GM13977 (cell line): Measurements from ENCODE around the gene APEX1.

Experiments used
- DNase-seq: peaks from one replicate; pipeline ENCODE4 v3.0.0; 2012; ENCODE audit warnings: low spot score
- in situ Hi-C: fragments of 300-500 bp; cut with MboI; formaldehyde crosslinking; loops from one replicate; pipeline ENCODE4 v1.12.0; 2022; ENCODE audit warnings: low sequenced_read_pairs, low pct_unique_long_range_greater_than_20kb, mixed read lengths, inconsistent platforms; ENCODE audit not compliant: unreplicated experiment
- TF ChIP-seq, protein P1 (sequence below): IDR thresholded peaks from 2 replicates; pipeline ENCODE4 v1.5.1; 2012; ENCODE audit warnings: mild to moderate bottlenecking, control low read depth; ENCODE audit not compliant: insufficient read depth; ENCODE audit errors: extremely low read depth, missing control alignments

The APEX1 gene

DNA sequence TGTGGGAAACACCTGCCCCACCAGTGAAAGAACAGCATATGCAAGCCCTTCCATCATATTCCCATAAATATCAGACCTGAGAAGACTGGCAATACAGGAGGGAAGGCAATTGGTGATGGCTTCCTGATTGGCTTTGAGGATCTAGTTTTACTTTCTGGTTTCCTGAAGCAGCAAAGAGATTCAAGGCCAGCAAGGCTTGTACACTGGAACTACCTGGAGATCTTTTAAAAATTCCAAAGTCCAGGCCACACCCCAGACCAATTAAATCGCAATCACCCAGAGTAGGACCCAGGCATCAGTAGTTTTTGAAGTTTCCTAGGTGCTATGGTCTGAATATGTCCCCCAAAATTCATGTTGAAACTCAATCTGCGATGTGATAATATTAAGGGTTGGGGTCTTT is 38.8 kb upstream of the APEX1 start:
- in situ Hi-C loops = no loop called here
- TF ChIP-seq, protein P1, sequence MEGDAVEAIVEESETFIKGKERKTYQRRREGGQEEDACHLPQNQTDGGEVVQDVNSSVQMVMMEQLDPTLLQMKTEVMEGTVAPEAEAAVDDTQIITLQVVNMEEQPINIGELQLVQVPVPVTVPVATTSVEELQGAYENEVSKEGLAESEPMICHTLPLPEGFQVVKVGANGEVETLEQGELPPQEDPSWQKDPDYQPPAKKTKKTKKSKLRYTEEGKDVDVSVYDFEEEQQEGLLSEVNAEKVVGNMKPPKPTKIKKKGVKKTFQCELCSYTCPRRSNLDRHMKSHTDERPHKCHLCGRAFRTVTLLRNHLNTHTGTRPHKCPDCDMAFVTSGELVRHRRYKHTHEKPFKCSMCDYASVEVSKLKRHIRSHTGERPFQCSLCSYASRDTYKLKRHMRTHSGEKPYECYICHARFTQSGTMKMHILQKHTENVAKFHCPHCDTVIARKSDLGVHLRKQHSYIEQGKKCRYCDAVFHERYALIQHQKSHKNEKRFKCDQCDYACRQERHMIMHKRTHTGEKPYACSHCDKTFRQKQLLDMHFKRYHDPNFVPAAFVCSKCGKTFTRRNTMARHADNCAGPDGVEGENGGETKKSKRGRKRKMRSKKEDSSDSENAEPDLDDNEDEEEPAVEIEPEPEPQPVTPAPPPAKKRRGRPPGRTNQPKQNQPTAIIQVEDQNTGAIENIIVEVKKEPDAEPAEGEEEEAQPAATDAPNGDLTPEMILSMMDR = no peak
- DNase-seq = no peak

DNA sequence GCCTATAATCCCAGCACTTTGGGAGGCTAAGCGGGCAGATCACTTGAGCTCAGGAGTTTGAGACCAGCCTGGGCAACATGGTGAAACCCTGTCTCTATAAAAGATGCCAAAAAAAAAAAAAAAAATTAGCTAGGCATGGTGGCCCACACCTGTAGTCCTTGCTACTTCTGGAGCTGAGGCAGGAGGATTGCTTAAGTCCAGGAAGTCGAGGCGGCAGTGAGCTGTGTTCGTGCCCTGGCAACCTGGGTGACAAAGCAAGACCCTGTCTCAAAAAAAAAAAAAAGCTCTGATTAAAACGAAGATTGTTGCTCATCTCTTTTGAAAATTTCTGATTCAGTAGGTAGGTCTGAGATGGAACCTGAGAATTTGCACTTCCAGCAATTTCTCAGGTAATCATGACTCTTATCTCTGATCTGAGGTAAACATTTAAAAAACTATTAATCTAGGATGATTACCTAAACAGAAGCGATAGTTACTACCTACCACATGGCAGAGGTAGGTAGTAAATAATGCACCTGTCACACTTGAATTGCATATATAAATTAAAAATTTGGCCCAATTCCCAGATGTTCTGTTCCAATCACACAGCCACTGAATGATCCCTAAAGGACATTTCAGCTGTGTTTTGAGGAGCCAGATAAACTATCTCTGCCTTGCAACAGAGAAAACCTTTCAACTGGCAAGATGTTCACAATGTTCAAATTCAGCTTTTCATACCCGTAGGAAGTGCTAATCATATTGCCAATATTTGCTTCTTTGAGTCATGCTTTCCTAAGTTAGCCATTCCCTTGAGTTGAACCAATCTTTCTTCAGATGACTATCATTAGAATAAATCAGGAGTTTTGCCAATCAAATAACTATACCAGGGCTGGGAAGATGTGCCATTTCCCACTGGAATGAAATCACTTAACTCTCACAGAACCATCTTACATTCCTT is 37.5 kb upstream of the APEX1 start:
- no peak for DNase-seq
- in situ Hi-C loops = no loop called here
- TF ChIP-seq, protein P1 = no peak

DNA sequence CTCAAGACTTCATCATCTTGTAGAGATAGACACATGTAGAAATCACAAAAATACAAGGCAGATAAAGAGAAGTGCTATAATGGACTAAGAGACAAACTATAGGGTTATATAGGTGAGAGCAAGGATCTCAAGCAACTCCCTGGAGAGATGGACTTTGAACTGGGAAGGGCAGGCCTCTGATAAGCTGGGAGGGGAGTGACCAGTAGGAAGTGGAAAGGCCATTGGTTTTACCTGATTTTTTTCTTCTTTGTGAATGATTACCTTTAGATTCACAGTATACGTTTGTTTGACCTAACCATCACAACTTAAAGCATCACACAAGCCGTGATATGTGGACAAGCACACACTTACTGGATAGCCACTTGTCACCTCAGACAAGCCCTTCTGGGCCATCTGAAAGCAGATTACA is 36.5 kb upstream of the APEX1 start:
- in situ Hi-C loops = no loop called here
- TF ChIP-seq, protein P1 = no peak
- no peak for DNase-seq

DNA sequence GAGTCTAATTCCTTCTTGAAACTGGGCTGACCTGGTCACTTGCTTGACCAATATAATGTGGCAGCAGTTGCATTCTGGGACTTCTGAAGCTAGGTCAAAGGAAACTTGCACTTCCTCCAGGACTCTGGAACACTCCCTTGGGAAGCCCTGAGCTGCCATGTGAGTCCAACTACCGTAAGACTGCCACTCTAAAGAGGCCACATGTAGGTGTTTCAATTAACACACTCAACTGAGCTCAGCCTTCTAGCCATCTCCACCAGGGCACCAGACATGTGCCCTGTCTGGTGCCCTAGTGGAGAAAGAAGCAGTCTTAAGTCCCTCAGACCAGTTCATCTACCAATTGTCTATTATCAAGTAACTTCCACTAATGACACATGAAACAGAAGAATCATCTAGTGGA is 35.6 kb upstream of the APEX1 start:
- in situ Hi-C loops = no loop called here
- no peak for DNase-seq
- TF ChIP-seq, protein P1 = no peak

DNA sequence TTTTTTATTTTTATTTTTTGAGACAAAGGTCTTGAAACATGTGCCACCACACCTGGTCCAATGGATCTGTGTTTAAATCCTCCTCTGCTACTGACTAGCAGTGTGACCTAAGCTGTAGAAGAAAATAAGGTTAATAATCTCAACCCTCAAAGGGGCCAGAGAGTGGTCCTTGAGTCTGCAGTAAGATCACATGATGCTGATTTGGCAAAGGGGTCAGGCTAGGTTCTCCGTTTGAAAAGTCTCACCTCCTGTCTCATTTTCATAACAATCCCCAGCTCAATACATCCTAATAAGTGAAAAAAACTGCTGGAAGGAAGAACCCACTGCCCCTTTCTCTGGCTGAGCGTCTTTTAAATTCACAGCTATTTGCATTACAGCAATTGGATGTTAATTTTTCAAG is 33.8 kb upstream of the APEX1 start:
- DNase-seq = no peak
- TF ChIP-seq, protein P1 = no peak
- in situ Hi-C loops = no loop called here

DNA sequence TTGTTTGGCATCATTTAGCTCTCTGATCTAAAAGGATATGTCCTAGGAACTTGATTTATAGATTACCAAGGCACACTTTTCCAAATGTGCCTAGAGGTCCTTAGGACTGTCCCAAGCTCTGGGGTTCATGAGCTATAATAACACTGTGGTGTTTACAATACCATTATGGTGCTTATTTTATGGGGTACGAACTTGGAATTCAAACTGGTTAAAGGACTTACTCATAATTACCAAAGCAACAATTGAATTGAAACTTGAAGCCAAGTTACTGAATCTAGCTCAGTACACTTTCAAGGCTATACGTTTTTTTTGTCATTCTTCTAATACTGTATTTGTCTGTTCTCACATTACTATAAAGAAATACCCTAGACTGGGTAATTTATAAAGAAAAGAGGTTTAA is 32.1 kb upstream of the APEX1 start:
- in situ Hi-C loops = no loop called here
- TF ChIP-seq, protein P1 = no peak
- no peak for DNase-seq
